ENCODE measurements around the gene TFEC. TPM values are rescaled to one million over a fixed set of nuclear protein-coding genes. Genes with fewer than 3 reads are reported as not detected.
"Not testable (repeated sequence)": the region's sequence is repeated elsewhere in the genome, so short reads cannot be mapped to it uniquely, and the experiment has no call there.

The TFEC gene
- total RNA-seq, 1 donor from 2014 or later: 41.9 TPM

- no peak overlapping the region for H3K4me3 ChIP-seq
- intact Hi-C loops (cut with DNase I): no loop called here
Observed at GRCh38 chr7:116052006-116052405, 21.4 kb upstream of the TFEC start.

GRCh38 chr7:116047261-116047660 is 16.7 kb upstream of the TFEC start:
- ATAC-seq; DNase-seq; H3K4me1 ChIP-seq; H3K9me3 ChIP-seq; H3K36me3 ChIP-seq; H3K27ac ChIP-seq; H3K4me3 ChIP-seq; H3K27me3 ChIP-seq (ENCODE audit: low read depth); intact Hi-C loops (cut with DNase I): not testable (repeated sequence)

More at GRCh38 chr7:116052006-116052405, 21.4 kb upstream of the TFEC start:
- Histone ChIP-seq H3K36me3 (no peaks in the 10 kb centered on the region), H3K27me3 (ENCODE audit: low read depth) (no peaks in the 10 kb centered on the region), H3K9me3 (no peaks in the 10 kb centered on the region), H3K27ac (no peak overlapping the region), H3K4me1 (no peaks in the 10 kb centered on the region)
- ATAC-seq: no peak
- no peak for DNase-seq
- no peak for TF ChIP-seq CTCF (IDR thresholded peaks at IDR 0.05)

GRCh38 chr7:116045532-116045931 is 15.0 kb upstream of the TFEC start:
- H3K4me1 ChIP-seq: no peaks in the 10 kb centered on the region
- no peaks in the 10 kb centered on the region for H3K36me3 ChIP-seq
- ATAC-seq (no peak), DNase-seq (no peak)
- no peaks in the 10 kb centered on the region for H3K9me3 ChIP-seq
- no peak overlapping the region for H3K27ac ChIP-seq
- intact Hi-C loops (cut with DNase I): no loop called here
- no peaks in the 10 kb centered on the region for H3K27me3 ChIP-seq (ENCODE audit: low read depth)
- H3K4me3 ChIP-seq: no peak overlapping the region
- no peak for TF ChIP-seq CTCF (IDR thresholded peaks at IDR 0.05)

- Histone ChIP-seq H3K36me3 (no peaks in the 10 kb centered on the region), H3K27me3 (ENCODE audit: low read depth) (no peaks in the 10 kb centered on the region), H3K4me3 (no peak overlapping the region), H3K27ac (no peak overlapping the region), H3K4me1 (no peaks in the 10 kb centered on the region), H3K9me3 (no peaks in the 10 kb centered on the region)
- DNase-seq (no peak), ATAC-seq (no peak)
- TF ChIP-seq CTCF (IDR thresholded peaks at IDR 0.05): no peak
- intact Hi-C loops (cut with DNase I): no loop called here
Observed at GRCh38 chr7:116041615-116042014, 11.1 kb upstream of the TFEC start.

- Histone ChIP-seq H3K27ac (no peak overlapping the region), H3K27me3 (ENCODE audit: low read depth) (no peaks in the 10 kb centered on the region), H3K4me3 (no peak overlapping the region), H3K9me3 (no peaks in the 10 kb centered on the region), H3K4me1 (no peaks in the 10 kb centered on the region), H3K36me3 (no peaks in the 10 kb centered on the region)
- ATAC-seq: no peak
- no peak for TF ChIP-seq CTCF (IDR thresholded peaks at IDR 0.05)
- intact Hi-C loops (cut with DNase I): no loop called here
- DNase-seq: no peak
Observed at GRCh38 chr7:116037401-116037800, 6.8 kb upstream of the TFEC start.

- Histone ChIP-seq H3K36me3 (no peaks in the 10 kb centered on the region), H3K4me1 (no peaks in the 10 kb centered on the region), H3K9me3 (no peaks in the 10 kb centered on the region), H3K27ac (no peak overlapping the region), H3K27me3 (ENCODE audit: low read depth) (no peaks in the 10 kb centered on the region), H3K4me3 (no peak overlapping the region)
- intact Hi-C loops (cut with DNase I): no loop called here
- no peak for TF ChIP-seq CTCF (IDR thresholded peaks at IDR 0.05)
- ATAC-seq: no peak
- DNase-seq: no peak
Observed at GRCh38 chr7:116034411-116034810, 3.8 kb upstream of the TFEC start.
